GF-D8 (cell line): Measurements from ENCODE around the gene PLCB2.

Experiments used
- DNase-seq: peaks from one replicate; lab custom pipeline; 2025; lab: John Stamatoyannopoulos, UW

PLCB2 gene

GRCh38 chr15:40340038-40340739 is 32.5 kb upstream of the PLCB2 start:
- DNase-seq = no peak

GRCh38 chr15:40339621-40339945 is 31.8 kb upstream of the PLCB2 start:
- DNase-seq = no peak

- no peak for DNase-seq
These were observed 31.3 kb upstream of the PLCB2 start for GRCh38 chr15:40338921-40339620.

- DNase-seq = peak; percentile 32
These were observed 30.4 kb upstream of the PLCB2 start for GRCh38 chr15:40338041-40338657.

- no peak for DNase-seq
These were observed 29.9 kb upstream of the PLCB2 start for GRCh38 chr15:40337597-40337996.

GRCh38 chr15:40336744-40337122 is 29.0 kb upstream of the PLCB2 start:
- no peak for DNase-seq

- DNase-seq = no peak
These were observed 28.4 kb upstream of the PLCB2 start for GRCh38 chr15:40335938-40336743.

- DNase-seq = no peak
These were observed 27.4 kb upstream of the PLCB2 start for GRCh38 chr15:40334941-40335795.

- DNase-seq = no peak
These were observed 26.8 kb upstream of the PLCB2 start for GRCh38 chr15:40334541-40334940.

- peak; percentile 93 for DNase-seq
These were observed 26.3 kb upstream of the PLCB2 start for GRCh38 chr15:40333922-40334492.

GRCh38 chr15:40332113-40332781 is 24.5 kb upstream of the PLCB2 start:
- DNase-seq = no peak

GRCh38 chr15:40331637-40332036 is 23.9 kb upstream of the PLCB2 start:
- DNase-seq = no peak

GRCh38 chr15:40331026-40331425 is 23.3 kb upstream of the PLCB2 start:
- no peak for DNase-seq

GRCh38 chr15:40330368-40330836 is 22.7 kb upstream of the PLCB2 start:
- no peak for DNase-seq

GRCh38 chr15:40329804-40330203 is 22.1 kb upstream of the PLCB2 start:
- DNase-seq = no peak

- DNase-seq = no peak
These were observed 21.0 kb upstream of the PLCB2 start for GRCh38 chr15:40328751-40329150.

- DNase-seq = no peak
These were observed 20.4 kb upstream of the PLCB2 start for GRCh38 chr15:40328176-40328575.

- DNase-seq = no peak
These were observed 19.7 kb upstream of the PLCB2 start for GRCh38 chr15:40327457-40327856.

GRCh38 chr15:40325700-40326099 is 18.0 kb upstream of the PLCB2 start:
- no peak for DNase-seq

GRCh38 chr15:40325188-40325587 is 17.5 kb upstream of the PLCB2 start:
- no peak for DNase-seq
